Ishikawa (cell line): ENCODE data around the gene CAMK4.

Experiments used
- CEBPB ChIP-seq: IDR thresholded peaks from 2 replicates; pipeline ENCODE4 v1.6.1; 2012
- CREB1 ChIP-seq: IDR thresholded peaks from 2 replicates; pipeline ENCODE4 v1.6.1; 2012; ENCODE audit warnings: low read depth
- EGR1 ChIP-seq: IDR thresholded peaks from 2 replicates; pipeline ENCODE4 v1.6.1; 2012
- EP300 ChIP-seq: IDR thresholded peaks from 2 replicates; pipeline ENCODE4 v1.6.1; 2012; ENCODE audit warnings: borderline replicate concordance
- FOXM1 ChIP-seq: IDR thresholded peaks from 2 replicates; pipeline ENCODE4 v1.6.1; 2012; ENCODE audit warnings: low read depth, borderline replicate concordance
- MAX ChIP-seq: IDR thresholded peaks from 2 replicates; pipeline ENCODE4 v1.6.1; 2012
- NFIC ChIP-seq: IDR thresholded peaks from 2 replicates; pipeline ENCODE4 v1.6.1; 2012
- RAD21 ChIP-seq: IDR thresholded peaks from 2 replicates; pipeline ENCODE4 v1.6.1; 2012; ENCODE audit warnings: low read depth
- REST ChIP-seq: IDR thresholded peaks from 2 replicates; pipeline ENCODE4 v1.6.1; 2012; ENCODE audit warnings: low read depth, mild to moderate bottlenecking
- TAF1 ChIP-seq: IDR thresholded peaks from 2 replicates; pipeline ENCODE4 v1.6.1; 2012; ENCODE audit warnings: low read depth, mild to moderate bottlenecking
- TCF12 ChIP-seq: IDR thresholded peaks from 2 replicates; pipeline ENCODE4 v1.6.1; 2012; ENCODE audit warnings: low read depth
- TEAD4 ChIP-seq: IDR thresholded peaks from 2 replicates; pipeline ENCODE4 v1.6.1; 2012
- YY1 ChIP-seq: IDR thresholded peaks from 2 replicates; pipeline ENCODE4 v1.6.1; 2012; ENCODE audit warnings: low read depth
- ZBTB7A ChIP-seq: IDR thresholded peaks from 2 replicates; pipeline ENCODE4 v1.6.1; 2012; ENCODE audit warnings: low read depth
- TF ChIP-seq, protein P1 (sequence below): IDR thresholded peaks from 2 replicates; pipeline ENCODE4 v1.6.1; 2012

The CAMK4 gene

DNA sequence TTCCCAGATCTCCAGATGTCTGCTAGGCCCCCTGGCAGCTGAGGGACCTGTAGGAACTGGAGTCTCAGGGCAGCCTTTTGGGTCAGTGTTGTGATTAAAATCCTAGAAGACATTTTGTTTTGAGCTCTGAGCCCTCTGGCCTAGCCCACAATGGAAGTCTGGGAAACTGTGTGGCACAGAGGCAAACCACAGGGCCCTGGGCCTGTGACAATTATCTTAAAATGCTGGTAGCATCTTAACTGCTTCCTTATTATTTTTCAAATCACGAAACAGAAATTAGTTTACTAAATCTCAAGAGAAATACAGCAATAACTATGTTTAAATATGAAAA lies 162.6 kb downstream of the CAMK4 start:
- TF ChIP-seq CREB1 (no peak), TCF12 (no peak), REST (no peak), NFIC (no peak), TEAD4 (no peak), CEBPB (no peak), MAX (no peak), FOXM1 (no peak), TAF1 (no peak), YY1 (no peak), RAD21 (no peak), ZBTB7A (no peak)
- TF ChIP-seq, protein P1, sequence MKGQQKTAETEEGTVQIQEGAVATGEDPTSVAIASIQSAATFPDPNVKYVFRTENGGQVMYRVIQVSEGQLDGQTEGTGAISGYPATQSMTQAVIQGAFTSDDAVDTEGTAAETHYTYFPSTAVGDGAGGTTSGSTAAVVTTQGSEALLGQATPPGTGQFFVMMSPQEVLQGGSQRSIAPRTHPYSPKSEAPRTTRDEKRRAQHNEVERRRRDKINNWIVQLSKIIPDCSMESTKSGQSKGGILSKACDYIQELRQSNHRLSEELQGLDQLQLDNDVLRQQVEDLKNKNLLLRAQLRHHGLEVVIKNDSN: no peak

- TF ChIP-seq YY1 (no peak), TAF1 (no peak), RAD21 (no peak), EP300 (no peak), EGR1 (no peak), TCF12 (no peak), CREB1 (no peak), FOXM1 (no peak), MAX (no peak), REST (no peak), TEAD4 (no peak), ZBTB7A (no peak), NFIC (no peak), CEBPB (no peak)
- TF ChIP-seq, protein P1: no peak
Measured at GRCh38 chr5:111387361-111387760, 163.2 kb downstream of the CAMK4 start.

DNA sequence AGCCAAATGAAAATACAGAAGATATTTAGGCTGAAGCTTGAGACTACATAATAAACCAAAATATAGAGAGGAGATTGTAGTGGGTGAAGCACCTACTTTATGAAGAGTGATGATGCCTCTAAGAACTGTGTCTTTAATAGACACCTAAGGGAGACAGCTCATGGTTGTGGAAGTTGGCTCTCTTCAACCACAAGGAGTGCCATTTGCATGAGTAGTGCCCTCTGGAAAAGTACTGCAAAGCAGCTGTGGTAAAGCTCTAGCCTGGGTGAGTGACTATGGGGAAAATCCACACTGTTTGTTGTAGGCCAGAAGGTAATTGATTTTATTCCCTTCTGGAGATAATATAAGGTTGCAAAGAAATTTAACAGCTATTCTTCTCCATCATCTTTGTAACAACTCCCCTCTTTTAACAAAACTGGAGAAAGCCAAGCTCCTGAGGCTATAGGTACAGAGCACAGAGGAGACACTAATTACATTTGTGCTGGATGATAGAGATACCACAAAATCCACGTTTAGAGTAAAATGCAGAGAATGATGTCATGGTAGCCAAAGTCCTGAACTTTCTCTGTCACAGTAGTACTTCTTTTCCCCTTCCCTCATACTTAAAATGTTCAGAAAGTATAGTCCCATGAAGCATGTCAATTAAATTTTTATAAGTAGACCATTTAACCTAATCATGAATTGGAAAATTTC lies 165.4 kb downstream of the CAMK4 start:
- TF ChIP-seq EGR1: no peak
- TF ChIP-seq, protein P1: no peak
- TF ChIP-seq YY1: no peak
- no peak for TF ChIP-seq MAX
- TF ChIP-seq EP300: no peak
- TF ChIP-seq TCF12: no peak
- TF ChIP-seq TEAD4: no peak
- TF ChIP-seq TAF1: no peak
- TF ChIP-seq CEBPB: no peak
- TF ChIP-seq FOXM1: no peak

DNA sequence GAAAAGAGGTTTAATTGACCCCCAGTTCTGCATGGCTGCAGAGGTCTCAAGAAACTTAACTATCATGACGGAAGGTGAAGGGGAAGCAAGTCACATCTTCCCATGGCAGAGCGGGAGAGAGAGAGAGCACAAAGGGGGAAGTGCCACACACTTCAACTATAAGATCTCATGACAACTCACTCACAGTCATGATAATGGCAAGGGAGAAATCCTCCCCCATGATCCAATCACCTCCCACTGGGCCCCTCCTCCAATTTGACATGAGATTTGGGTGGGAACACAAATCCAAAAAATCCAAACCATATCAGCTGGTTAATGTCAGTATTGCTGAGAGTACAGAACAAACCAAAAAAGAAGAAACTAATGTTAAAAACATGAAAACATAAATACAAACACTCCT lies 168.0 kb downstream of the CAMK4 start:
- no peak for TF ChIP-seq TEAD4
- TF ChIP-seq RAD21: no peak

DNA sequence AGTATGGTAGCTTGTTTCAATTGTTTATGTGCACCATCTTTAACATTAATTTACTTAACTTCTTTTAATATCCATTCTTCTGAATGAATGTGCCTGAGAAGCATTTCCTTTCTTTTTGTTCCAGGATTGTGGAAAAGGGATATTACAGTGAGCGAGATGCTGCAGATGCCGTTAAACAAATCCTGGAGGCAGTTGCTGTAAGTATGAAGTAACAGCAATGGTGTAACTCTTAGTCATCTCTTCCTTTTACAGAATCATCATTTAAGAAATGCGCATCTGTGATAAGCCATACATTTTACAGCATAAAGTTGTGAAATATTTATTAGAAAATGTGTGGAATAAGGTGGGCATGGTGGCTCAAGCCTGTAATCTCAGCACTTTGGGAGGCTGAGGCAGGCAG lies 170.4 kb downstream of the CAMK4 start:
- no peak for TF ChIP-seq REST
